Keratinocyte (primary cell): ENCODE measurements around the gene ZDHHC18. TPM values are rescaled to one million over a fixed set of nuclear protein-coding genes. Genes with fewer than 3 reads are reported as not detected.
A peak's percentile ranks its signal among the peaks of the same experiment; 100 is the strongest.
"Not testable (repeated sequence)": the region's sequence is repeated elsewhere in the genome, so short reads cannot be mapped to it uniquely, and the experiment has no call there.

Experiments
- DNase-seq: peaks from one replicate; pipeline ENCODE4 v3.0.0-alpha.2; 2011; ENCODE audit warnings: low read depth, missing footprints, low spot score
- FAIRE-seq: peaks from 2 replicates; lab custom pipeline; 2011; peaks lifted over from hg19 to GRCh38; lab: Jason Lieb, UNC
- H2AFZ ChIP-seq: 2 replicates; pipeline ENCODE4 v1.6.0; 2012; ENCODE audit warnings: low read length, control low read depth, inconsistent platforms; ENCODE audit not compliant: control insufficient read depth
- H3K27ac ChIP-seq: 2 replicates; pipeline ENCODE4 v1.5.1; 2011; ENCODE audit warnings: low read length; ENCODE audit not compliant: control insufficient read depth, insufficient read depth
- H3K27me3 ChIP-seq: 3 replicates; pipeline ENCODE4 v1.6.0; 2011; ENCODE audit warnings: low read length; ENCODE audit not compliant: control insufficient read depth, insufficient read depth; ENCODE audit errors: extremely low read depth
- H3K36me3 ChIP-seq, 2 experiments: 2 replicates in 1 of 2; 3 replicates in 1 of 2; pipeline ENCODE4 v1.5.1; 2011; ENCODE audit warnings: low read length in 2 of 2, mild to moderate bottlenecking in 1 of 2; ENCODE audit not compliant: control insufficient read depth in 2 of 2, insufficient read depth in 2 of 2; ENCODE audit errors: extremely low read depth in 1 of 2
- H3K4me1 ChIP-seq: 3 replicates; pipeline ENCODE4 v1.5.1; 2011; ENCODE audit warnings: low read length; ENCODE audit not compliant: control insufficient read depth, insufficient read depth; ENCODE audit errors: extremely low read depth
- H3K4me2 ChIP-seq: 3 replicates; pipeline ENCODE4 v1.6.0; 2011; ENCODE audit warnings: low read depth, low read length; ENCODE audit not compliant: control insufficient read depth, insufficient read depth; ENCODE audit errors: extremely low read depth
- H3K4me3 ChIP-seq, 3 experiments: fragments of 200-600 bp in 1 of 3; sonication (generic) in 1 of 3; 2 replicates in 2 of 3; 3 replicates in 1 of 3; pipeline ENCODE4 v1.5.1; 2011 to 2016; ENCODE audit warnings: low read length in 3 of 3, mild to moderate bottlenecking in 3 of 3, control low read depth in 2 of 3, inconsistent platforms in 1 of 3, low read depth in 1 of 3, mixed read lengths in 1 of 3, mixed run types in 1 of 3, moderate library complexity in 1 of 3; ENCODE audit not compliant: control insufficient read depth in 2 of 3, insufficient read depth in 2 of 3; ENCODE audit errors: extremely low read depth in 1 of 3
- H3K79me2 ChIP-seq: 2 replicates; pipeline ENCODE4 v1.6.0; 2012; ENCODE audit warnings: low read length; ENCODE audit not compliant: control insufficient read depth, insufficient read depth
- H3K9ac ChIP-seq: 3 replicates; pipeline ENCODE4 v1.6.0; 2011; ENCODE audit warnings: low read length; ENCODE audit not compliant: control insufficient read depth, insufficient read depth; ENCODE audit errors: extremely low read depth
- H3K9me1 ChIP-seq: 3 replicates; pipeline ENCODE4 v1.6.0; 2011; ENCODE audit warnings: low read length; ENCODE audit not compliant: control insufficient read depth, insufficient read depth; ENCODE audit errors: extremely low read depth
- H3K9me3 ChIP-seq: 2 replicates; pipeline ENCODE4 v1.5.1; 2012; ENCODE audit warnings: low read depth, low read length; ENCODE audit not compliant: control insufficient read depth
- H4K20me1 ChIP-seq: 3 replicates; pipeline ENCODE4 v1.6.0; 2011; ENCODE audit warnings: low read length; ENCODE audit not compliant: control insufficient read depth, insufficient read depth; ENCODE audit errors: extremely low read depth
- EZH2 ChIP-seq: IDR thresholded peaks from one replicate; pipeline ENCODE4 v1.6.1; 2012; ENCODE audit warnings: inconsistent platforms, mild to moderate bottlenecking, low read length, moderate library complexity
- dilution Hi-C: fragments of 300-500 bp; cut with MboI; formaldehyde crosslinking; loops from one replicate; pipeline ENCODE4 v1.7.0; 2020; ENCODE audit warnings: low sequenced_read_pairs; ENCODE audit not compliant: extremely low pct_ligation_motif_present
- polyA plus RNA-seq, 5 experiments: library from polyadenylated mRNA; depleted of rRNA in 3 of 5; stranded (reverse) in 3 of 5; stranded (forward) in 1 of 5; unstranded in 1 of 5; fragments of >200 nt; gene quantifications; 1 replicate in 1 of 5; 2 replicates in 3 of 5; 3 replicates in 1 of 5; pipeline versions ENCODE4 v1.2.1 to v1.2.3, GENCODE V29; 2011 to 2012; ENCODE audit warnings: missing spikeins in 2 of 5, low read depth in 1 of 5, low replicate concordance in 1 of 5
- TF ChIP-seq, protein P1 (sequence below), 3 experiments: IDR thresholded peaks in 1 of 3; conservative IDR thresholded peaks in 1 of 3; optimal IDR thresholded peaks in 1 of 3; 2 replicates in 2 of 3; 3 replicates in 1 of 3; pipeline versions ENCODE3 to v1.5.1; 2011; ENCODE audit warnings: low read length in 3 of 3, mild to moderate bottlenecking in 3 of 3, moderate library complexity in 2 of 3, control low read depth in 1 of 3, inconsistent platforms in 1 of 3; ENCODE audit not compliant: insufficient read depth in 2 of 3; ENCODE audit errors: extremely low read depth in 1 of 3

Gene ZDHHC18
- polyA plus RNA-seq, 1 donor (not counting 4 experiments of a cell fraction or from before 2014, with no cell fraction given), result 18.1 TPM

GRCh38 chr1:26839779-26840178, 13.3 kb downstream of the ZDHHC18 start:
- H3K36me3 ChIP-seq, result peaks cover 29 to 33% of the 10 kb centered on the region in 2 experiments
- DNase-seq (no peak), FAIRE-seq (no peak)
- H4K20me1 ChIP-seq, result no peaks in the 10 kb centered on the region
- H3K27ac ChIP-seq, result no peak overlapping the region
- no peak overlapping the region for H3K4me2 ChIP-seq
- H3K4me1 ChIP-seq, result no peaks in the 10 kb centered on the region
- TF ChIP-seq, protein P1, sequence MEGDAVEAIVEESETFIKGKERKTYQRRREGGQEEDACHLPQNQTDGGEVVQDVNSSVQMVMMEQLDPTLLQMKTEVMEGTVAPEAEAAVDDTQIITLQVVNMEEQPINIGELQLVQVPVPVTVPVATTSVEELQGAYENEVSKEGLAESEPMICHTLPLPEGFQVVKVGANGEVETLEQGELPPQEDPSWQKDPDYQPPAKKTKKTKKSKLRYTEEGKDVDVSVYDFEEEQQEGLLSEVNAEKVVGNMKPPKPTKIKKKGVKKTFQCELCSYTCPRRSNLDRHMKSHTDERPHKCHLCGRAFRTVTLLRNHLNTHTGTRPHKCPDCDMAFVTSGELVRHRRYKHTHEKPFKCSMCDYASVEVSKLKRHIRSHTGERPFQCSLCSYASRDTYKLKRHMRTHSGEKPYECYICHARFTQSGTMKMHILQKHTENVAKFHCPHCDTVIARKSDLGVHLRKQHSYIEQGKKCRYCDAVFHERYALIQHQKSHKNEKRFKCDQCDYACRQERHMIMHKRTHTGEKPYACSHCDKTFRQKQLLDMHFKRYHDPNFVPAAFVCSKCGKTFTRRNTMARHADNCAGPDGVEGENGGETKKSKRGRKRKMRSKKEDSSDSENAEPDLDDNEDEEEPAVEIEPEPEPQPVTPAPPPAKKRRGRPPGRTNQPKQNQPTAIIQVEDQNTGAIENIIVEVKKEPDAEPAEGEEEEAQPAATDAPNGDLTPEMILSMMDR (optimal IDR thresholded peaks at IDR 0.05 in 1 of 3, IDR thresholded peaks at IDR 0.05 in 1 of 3, conservative IDR thresholded peaks at IDR 0.05 in 1 of 3; ENCODE audit: extremely low read depth in 1 of 3, insufficient read depth in 2 of 3, low read length in 3 of 3), result no peak
- no peak for TF ChIP-seq EZH2
- dilution Hi-C loops, result no loop called here
- H3K79me2 ChIP-seq, result peaks cover 4% of the 10 kb centered on the region
- H3K4me3 ChIP-seq, result no peak overlapping the region
- no peaks in the 10 kb centered on the region for H3K9me1 ChIP-seq
- no peak overlapping the region for H2AFZ ChIP-seq
- no peaks in the 10 kb centered on the region for H3K9me3 ChIP-seq
- H3K9ac ChIP-seq, result no peak overlapping the region
- no peaks in the 10 kb centered on the region for H3K27me3 ChIP-seq

DNA sequence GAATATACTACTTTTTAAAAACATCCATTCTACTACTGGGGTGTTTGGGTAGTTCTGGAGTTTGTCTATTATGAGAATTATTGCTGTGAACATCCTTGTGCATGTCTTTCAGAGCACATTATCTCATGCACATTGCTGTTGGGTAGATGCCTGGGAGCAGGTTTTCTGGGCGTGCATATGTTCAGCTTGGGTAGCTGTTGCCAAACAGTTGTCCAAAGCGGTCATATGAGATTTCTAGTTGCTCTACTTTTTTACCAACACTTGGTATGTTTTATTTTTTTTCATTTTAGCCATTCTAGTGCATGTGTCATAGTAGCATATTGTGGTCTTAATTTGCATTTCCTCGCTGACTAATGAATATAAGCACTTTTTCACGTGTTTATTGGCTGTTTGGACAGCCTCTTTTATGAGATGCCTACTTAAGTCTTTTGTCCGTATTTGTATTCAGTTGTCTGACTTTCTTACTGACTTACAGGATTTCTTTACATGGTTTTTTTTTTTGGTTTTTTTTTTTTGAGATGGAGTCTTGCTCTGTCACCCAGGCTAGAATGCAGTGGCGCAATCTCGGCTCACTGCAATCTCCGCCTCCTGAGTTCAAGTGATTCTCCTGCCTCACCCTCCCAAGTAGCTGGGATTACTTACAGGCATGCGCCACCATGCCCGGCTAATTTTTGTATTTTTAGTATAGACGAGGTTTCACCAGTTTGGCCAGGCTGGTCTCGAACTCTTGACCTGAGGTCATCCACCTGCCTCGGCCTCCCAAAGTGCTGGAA, 18.1 kb downstream of the ZDHHC18 start:
- no peak overlapping the region for H2AFZ ChIP-seq
- H3K79me2 ChIP-seq, result peaks cover 4% of the 10 kb centered on the region
- TF ChIP-seq, protein P1 (optimal IDR thresholded peaks at IDR 0.05 in 1 of 3, IDR thresholded peaks at IDR 0.05 in 1 of 3, conservative IDR thresholded peaks at IDR 0.05 in 1 of 3; ENCODE audit: extremely low read depth in 1 of 3, insufficient read depth in 2 of 3, low read length in 3 of 3), result no peak
- no peak for TF ChIP-seq EZH2
- dilution Hi-C loops, result no loop called here
- FAIRE-seq (no peak), DNase-seq (no peak)
- H3K27ac ChIP-seq, result no peak overlapping the region
- no peak overlapping the region for H3K4me3 ChIP-seq
- no peak overlapping the region for H3K4me2 ChIP-seq
- H3K36me3 ChIP-seq, result peaks cover 13 to 21% of the 10 kb centered on the region in 2 experiments
- H3K9me3 ChIP-seq, result no peaks in the 10 kb centered on the region
- H3K4me1 ChIP-seq, result peaks cover 18% of the 10 kb centered on the region
- no peak overlapping the region for H3K9ac ChIP-seq
- H3K9me1 ChIP-seq, result peaks cover 4% of the 10 kb centered on the region
- no peaks in the 10 kb centered on the region for H3K27me3 ChIP-seq
- H4K20me1 ChIP-seq, result no peaks in the 10 kb centered on the region

GRCh38 chr1:26847826-26848225, 21.3 kb downstream of the ZDHHC18 start:
- H2AFZ ChIP-seq, H3K4me2 ChIP-seq, dilution Hi-C loops, DNase-seq, H4K20me1 ChIP-seq, FAIRE-seq, H3K27me3 ChIP-seq, H3K9me1 ChIP-seq, H3K4me3 ChIP-seq, H3K79me2 ChIP-seq, H3K9me3 ChIP-seq: not testable (repeated sequence)
- peak overlapping the region; percentile 100 for H3K27ac ChIP-seq
- peaks cover 44% of the 10 kb centered on the region for H3K4me1 ChIP-seq
- peaks cover 10 to 33% of the 10 kb centered on the region in 2 experiments for H3K36me3 ChIP-seq
- H3K9ac ChIP-seq, result peak overlapping the region; percentile 22
